CD4-positive, CD25-positive, alpha-beta regulatory T cell (primary cell): Measurements from ENCODE around the gene GPR39. TPM values are rescaled to one million over a fixed set of nuclear protein-coding genes. Genes with fewer than 3 reads are reported as not detected.

Experiments
- ATAC-seq, 2 donors: fragments of 150-1000 bp; cut with Tn5 transposase; one replicate each; pipeline ENCODE4 v1.10.0; 2021; ENCODE audit warnings: low read depth in 2 of 2, moderate number of reproducible peaks in 2 of 2, moderate library complexity in 1 of 2
- DNase-seq, 3 donors: peaks; one replicate each; pipeline versions ENCODE4 v3.0.0 to v3.0.0-alpha.2; 2012 to 2022; ENCODE audit warnings: mixed read lengths in 1 of 3
- H3K27ac ChIP-seq: one replicate; pipeline ENCODE4 v1.7.0; 2013; ENCODE audit warnings: mild to moderate bottlenecking, low read length; ENCODE audit not compliant: insufficient read depth, poor library complexity, severe bottlenecking
- H3K27me3 ChIP-seq: one replicate; pipeline ENCODE4 v1.7.0; 2013; ENCODE audit warnings: low read length; ENCODE audit not compliant: control insufficient read depth, insufficient read depth
- H3K36me3 ChIP-seq: one replicate; pipeline ENCODE4 v1.7.0; 2013; ENCODE audit warnings: mild to moderate bottlenecking, low read length, moderate library complexity; ENCODE audit not compliant: control insufficient read depth, insufficient read depth
- H3K4me1 ChIP-seq: 2 replicates; pipeline ENCODE4 v1.7.0; 2013; ENCODE audit warnings: mild to moderate bottlenecking, low read length; ENCODE audit not compliant: insufficient read depth, control insufficient read depth, poor library complexity, severe bottlenecking
- H3K4me3 ChIP-seq: one replicate; pipeline ENCODE4 v1.7.0; 2013; ENCODE audit warnings: low read depth, mild to moderate bottlenecking, low read length, moderate library complexity
- H3K9me3 ChIP-seq, 2 experiments: 1 replicate in 1 of 2; 2 replicates in 1 of 2; pipeline ENCODE4 v1.7.0; 2013; ENCODE audit warnings: low read length in 2 of 2, mild to moderate bottlenecking in 1 of 2, moderate library complexity in 1 of 2; ENCODE audit not compliant: control insufficient read depth in 2 of 2
- H3K27ac Mint-ChIP-seq, 3 donors: one replicate each; pipeline ENCODE4 v1.8.0; 2020 to 2022; ENCODE audit warnings: mild to moderate bottlenecking in 3 of 3, mixed read lengths in 3 of 3, moderate library complexity in 2 of 3
- H3K27me3 Mint-ChIP-seq: one replicate; pipeline ENCODE4 v1.8.0; 2022; ENCODE audit warnings: mild to moderate bottlenecking, mixed read lengths
- H3K36me3 Mint-ChIP-seq: one replicate; pipeline ENCODE4 v1.8.0; 2020; ENCODE audit warnings: mixed read lengths
- H3K4me1 Mint-ChIP-seq, 4 donors: one replicate each; pipeline ENCODE4 v1.8.0; 2020 to 2022; ENCODE audit warnings: mixed read lengths in 4 of 4, mild to moderate bottlenecking in 1 of 4
- H3K4me3 Mint-ChIP-seq, 4 donors: one replicate each; pipeline ENCODE4 v1.8.0; 2020 to 2022; ENCODE audit warnings: mild to moderate bottlenecking in 4 of 4, mixed read lengths in 4 of 4, moderate library complexity in 3 of 4
- H3K9me3 Mint-ChIP-seq, 7 donors: one replicate each; pipeline ENCODE4 v1.8.0; 2020 to 2022; ENCODE audit warnings: mixed read lengths in 7 of 7, mild to moderate bottlenecking in 3 of 7, moderate library complexity in 2 of 7
- polyA plus RNA-seq, 4 donors: library from polyadenylated mRNA; unstranded; fragments of 300-500 nt; fragmentation: Illumina TruSeq; gene quantifications; one replicate each; pipeline ENCODE4 v1.2.3, GENCODE V29; 2021
- total RNA-seq: library from RNA; stranded (reverse); gene quantifications from one replicate; pipeline ENCODE4 v1.2.3, GENCODE V29; 2022

GPR39 gene
- total RNA-seq (not detected), polyA plus RNA-seq (not detected)

GRCh38 chr2:132416723-132417395, at the start of gene GPR39:
TSS of gene GPR39 (plus strand) at chr2:132416805.
- Mint-ChIP-seq H3K36me3 (no peaks in the 10 kb centered on the region), H3K4me3 (no peak within 1 kb of the TSS), H3K4me1 (no peaks in the 10 kb centered on the region), H3K27ac (no peak within 1 kb of the TSS), H3K9me3 (peaks cover 0 to 2% (median 1%) of the 10 kb centered on the region in 7 donors), H3K27me3 (peaks cover 8% of the 10 kb centered on the region)
- no peak within 1 kb of the TSS for H3K27ac ChIP-seq
- H3K9me3 ChIP-seq, result no peaks in the 10 kb centered on the region
- H3K36me3 ChIP-seq, result no peaks in the 10 kb centered on the region
- ATAC-seq (no peak), DNase-seq (no peak)
- no peak within 1 kb of the TSS for H3K4me3 ChIP-seq
- peaks cover 2% of the 10 kb centered on the region for H3K27me3 ChIP-seq
- no peaks in the 10 kb centered on the region for H3K4me1 ChIP-seq

GRCh38 chr2:132368191-132368590, 48.4 kb upstream of the GPR39 start:
- Mint-ChIP-seq H3K27ac (no peak overlapping the region), H3K4me3 (no peak overlapping the region), H3K27me3 (no peaks in the 10 kb centered on the region), H3K36me3 (no peaks in the 10 kb centered on the region), H3K4me1 (no peaks in the 10 kb centered on the region), H3K9me3 (peaks cover 0 to 17% (median 2%) of the 10 kb centered on the region in 7 donors)
- no peaks in the 10 kb centered on the region for H3K27me3 ChIP-seq
- no peak overlapping the region for H3K4me3 ChIP-seq
- DNase-seq (no peak), ATAC-seq (no peak)
- no peaks in the 10 kb centered on the region for H3K4me1 ChIP-seq
- no peak overlapping the region for H3K27ac ChIP-seq
- H3K36me3 ChIP-seq, result no peaks in the 10 kb centered on the region
- no peaks in the 10 kb centered on the region for H3K9me3 ChIP-seq

GRCh38 chr2:132372276-132372675, 44.3 kb upstream of the GPR39 start:
- ATAC-seq, result no peak
- Histone ChIP-seq H3K9me3 (no peaks in the 10 kb centered on the region), H3K36me3 (no peaks in the 10 kb centered on the region), H3K27me3 (no peaks in the 10 kb centered on the region), H3K4me1 (no peaks in the 10 kb centered on the region), H3K27ac (no peak overlapping the region), H3K4me3 (no peak overlapping the region)
- DNase-seq, result no peak
- no peak overlapping the region for H3K4me3 Mint-ChIP-seq
- no peaks in the 10 kb centered on the region for H3K27me3 Mint-ChIP-seq
- peaks cover 0 to 6% (median 2%) of the 10 kb centered on the region in 7 donors for H3K9me3 Mint-ChIP-seq
- no peaks in the 10 kb centered on the region for H3K36me3 Mint-ChIP-seq
- no peaks in the 10 kb centered on the region for H3K4me1 Mint-ChIP-seq
- H3K27ac Mint-ChIP-seq, result no peak overlapping the region

- no peak overlapping the region for H3K27ac ChIP-seq
- H3K27me3 ChIP-seq, result no peaks in the 10 kb centered on the region
- no peaks in the 10 kb centered on the region for H3K27me3 Mint-ChIP-seq
- no peaks in the 10 kb centered on the region for H3K36me3 ChIP-seq
- H3K27ac Mint-ChIP-seq, result no peak overlapping the region
- H3K4me1 Mint-ChIP-seq, result no peaks in the 10 kb centered on the region
- no peak overlapping the region for H3K4me3 Mint-ChIP-seq
- no peak overlapping the region for H3K4me3 ChIP-seq
- ATAC-seq (no peak), DNase-seq (no peak)
- no peaks in the 10 kb centered on the region for H3K36me3 Mint-ChIP-seq
- H3K9me3 ChIP-seq, result no peaks in the 10 kb centered on the region
- H3K9me3 Mint-ChIP-seq, result peaks cover 0 to 6% (median 2%) of the 10 kb centered on the region in 7 donors
- H3K4me1 ChIP-seq, result no peaks in the 10 kb centered on the region
These were observed 43.0 kb upstream of the GPR39 start for GRCh38 chr2:132373391-132374135.

GRCh38 chr2:132374151-132374550, 42.5 kb upstream of the GPR39 start:
- Histone ChIP-seq H3K27ac (no peak overlapping the region), H3K9me3 (no peaks in the 10 kb centered on the region), H3K4me1 (no peaks in the 10 kb centered on the region), H3K4me3 (no peak overlapping the region), H3K27me3 (no peaks in the 10 kb centered on the region), H3K36me3 (no peaks in the 10 kb centered on the region)
- Mint-ChIP-seq H3K36me3 (no peaks in the 10 kb centered on the region), H3K4me3 (no peak overlapping the region), H3K9me3 (peaks cover 0 to 6% (median 2%) of the 10 kb centered on the region in 7 donors), H3K27ac (no peak overlapping the region), H3K27me3 (no peaks in the 10 kb centered on the region), H3K4me1 (no peaks in the 10 kb centered on the region)
- ATAC-seq (no peak), DNase-seq (no peak)

- Mint-ChIP-seq H3K27me3 (no peaks in the 10 kb centered on the region), H3K36me3 (no peaks in the 10 kb centered on the region), H3K9me3 (peaks cover 0 to 6% (median 2%) of the 10 kb centered on the region in 7 donors), H3K4me3 (peak overlapping the region in 1 of 4 donors; percentile 63), H3K27ac (no peak overlapping the region), H3K4me1 (no peaks in the 10 kb centered on the region)
- no peak overlapping the region for H3K4me3 ChIP-seq
- no peaks in the 10 kb centered on the region for H3K36me3 ChIP-seq
- DNase-seq, result no peak
- H3K27me3 ChIP-seq, result no peaks in the 10 kb centered on the region
- no peak overlapping the region for H3K27ac ChIP-seq
- no peaks in the 10 kb centered on the region for H3K9me3 ChIP-seq
- H3K4me1 ChIP-seq, result no peaks in the 10 kb centered on the region
- no peak for ATAC-seq
These were observed 42.1 kb upstream of the GPR39 start for GRCh38 chr2:132374551-132374950.

- ATAC-seq, result no peak
- no peaks in the 10 kb centered on the region for H3K27me3 Mint-ChIP-seq
- H3K27ac Mint-ChIP-seq, result no peak overlapping the region
- H3K4me1 Mint-ChIP-seq, result no peaks in the 10 kb centered on the region
- Histone ChIP-seq H3K27me3 (no peaks in the 10 kb centered on the region), H3K9me3 (no peaks in the 10 kb centered on the region), H3K4me3 (no peak overlapping the region), H3K27ac (no peak overlapping the region), H3K4me1 (no peaks in the 10 kb centered on the region), H3K36me3 (no peaks in the 10 kb centered on the region)
- H3K4me3 Mint-ChIP-seq, result no peak overlapping the region
- no peaks in the 10 kb centered on the region for H3K36me3 Mint-ChIP-seq
- DNase-seq, result no peak
- H3K9me3 Mint-ChIP-seq, result peaks cover 0 to 8% (median 2%) of the 10 kb centered on the region in 7 donors
These were observed 41.6 kb upstream of the GPR39 start for GRCh38 chr2:132374961-132375360.

GRCh38 chr2:132381376-132381775, 35.2 kb upstream of the GPR39 start:
- Histone ChIP-seq H3K27ac (no peak overlapping the region), H3K4me1 (no peaks in the 10 kb centered on the region), H3K9me3 (no peaks in the 10 kb centered on the region), H3K4me3 (no peak overlapping the region), H3K27me3 (no peaks in the 10 kb centered on the region), H3K36me3 (no peaks in the 10 kb centered on the region)
- no peak overlapping the region for H3K4me3 Mint-ChIP-seq
- peaks cover 0 to 16% (median 4%) of the 10 kb centered on the region in 7 donors for H3K9me3 Mint-ChIP-seq
- no peaks in the 10 kb centered on the region for H3K36me3 Mint-ChIP-seq
- H3K27ac Mint-ChIP-seq, result no peak overlapping the region
- no peaks in the 10 kb centered on the region for H3K4me1 Mint-ChIP-seq
- DNase-seq, result no peak
- H3K27me3 Mint-ChIP-seq, result no peaks in the 10 kb centered on the region
- no peak for ATAC-seq
